Panc1 (cell line): ENCODE results near the gene TBXAS1. TPM values are rescaled to one million over a fixed set of nuclear protein-coding genes. Genes with fewer than 3 reads are reported as not detected.

Experiments used
- ATAC-seq: fragments of 200-7000 bp; cut with Tn5 transposase; 2 replicates; pipeline ENCODE4 v1.9.1; 2020; ENCODE audit warnings: mild to moderate bottlenecking, moderate library complexity
- BruUV-seq: library from RNA; stranded (reverse); fragments of 400-500 nt; replicated peaks from 2 replicates; lab custom pipeline; 2021; lab: Mats Ljungman, UMichigan
- CTCF ChIA-PET: fragments of 300-600 bp; sonication (Branson Sonifier 250); formaldehyde crosslinking; loops from one replicate; lab custom pipeline; 2022; ENCODE audit warnings: antibody characterized with exemption; lab: Charles Lee
- POLR2A ChIA-PET: fragments of 300-600 bp; sonication (Branson Sonifier 250); formaldehyde crosslinking; loops from one replicate; lab custom pipeline; 2022; ENCODE audit warnings: antibody characterized with exemption; lab: Charles Lee
- DNase-seq: peaks from one replicate; pipeline ENCODE4 v3.0.0-alpha.2; 2010; ENCODE audit warnings: low read depth, low spot score
- H3K27ac ChIP-seq: 2 replicates; pipeline ENCODE4 v1.5.1; 2011; ENCODE audit warnings: mild to moderate bottlenecking, low read length, inconsistent platforms
- H3K27me3 ChIP-seq: fragments of 200-500 bp; sonication (Bioruptor generic); 2 replicates; pipeline ENCODE4 v1.6.0; 2014; ENCODE audit warnings: low read length, inconsistent platforms; ENCODE audit not compliant: control insufficient read depth, insufficient read depth
- H3K36me3 ChIP-seq: fragments of 200-500 bp; sonication (Bioruptor generic); 2 replicates; pipeline ENCODE4 v1.5.1; 2014; ENCODE audit warnings: inconsistent platforms, mild to moderate bottlenecking, low read length, moderate library complexity; ENCODE audit not compliant: control insufficient read depth, insufficient read depth
- H3K4me1 ChIP-seq: 2 replicates; pipeline ENCODE4 v1.5.1; 2011; ENCODE audit warnings: inconsistent platforms, mild to moderate bottlenecking, low read length, moderate library complexity; ENCODE audit not compliant: control insufficient read depth, insufficient read depth
- H3K4me3 ChIP-seq, 2 experiments: 2 replicates each; pipeline ENCODE4 v1.5.1; 2011 to 2012; ENCODE audit warnings: low read depth in 2 of 2, low read length in 2 of 2, mild to moderate bottlenecking in 2 of 2, inconsistent platforms in 1 of 2, moderate library complexity in 1 of 2
- H3K9me3 ChIP-seq: fragments of 200-500 bp; sonication (Bioruptor generic); 2 replicates; pipeline ENCODE4 v1.5.1; 2014; ENCODE audit warnings: low read depth, mild to moderate bottlenecking, inconsistent platforms, low read length, moderate library complexity; ENCODE audit not compliant: control insufficient read depth, insufficient read depth
- POLR2AphosphoS5 ChIP-seq: IDR thresholded peaks from 2 replicates; pipeline ENCODE4 v1.6.1; 2012; ENCODE audit warnings: mild to moderate bottlenecking, low read depth, low read length, moderate library complexity
- SIN3A ChIP-seq: IDR thresholded peaks from 2 replicates; pipeline ENCODE4 v1.6.1; 2012; ENCODE audit warnings: low read depth, mild to moderate bottlenecking, low read length, moderate library complexity, borderline replicate concordance; ENCODE audit not compliant: insufficient read depth
- TCF7L2 ChIP-seq: IDR thresholded peaks from 2 replicates; pipeline ENCODE4 v1.6.1; 2011; ENCODE audit warnings: mild to moderate bottlenecking, low read depth, low read length, inconsistent platforms
- in situ Hi-C: cut with HindIII; loops from 2 replicates; pipeline ENCODE4 v1.10.0; 2016; ENCODE audit warnings: low sequenced_read_pairs, low pct_unique_long_range_greater_than_20kb
- intact Hi-C: fragments of 100-400 bp; cut with micrococcal nuclease; formaldehyde crosslinking; loops from one replicate; pipeline ENCODE4 v1.10.0; 2022; ENCODE audit not compliant: unreplicated experiment
- total RNA-seq: library from RNA; stranded (reverse); gene quantifications from one replicate; pipeline ENCODE4 v1.2.1, GENCODE V29; 2021; ENCODE audit not compliant: unreplicated experiment
- TF ChIP-seq, protein P1 (sequence below), 2 experiments: IDR thresholded peaks; 2 replicates each; pipeline ENCODE4 v1.6.1; 2011 to 2012; ENCODE audit warnings: low read depth in 2 of 2, control low read depth in 1 of 2, low read length in 1 of 2, mild to moderate bottlenecking in 1 of 2, moderate library complexity in 1 of 2; ENCODE audit not compliant: insufficient read depth in 1 of 2
- TF ChIP-seq, protein P2 (sequence below): fragments of 450-650 bp; IDR thresholded peaks from 2 replicates; pipeline ENCODE4 v1.5.1; 2017; ENCODE audit warnings: mild to moderate bottlenecking

The TBXAS1 gene
- total RNA-seq, 1 experiment from 2014 or later = 4.4 TPM

- DNase-seq (no peak), ATAC-seq (no peak)
- no peak overlapping the region for H3K4me3 ChIP-seq
- H3K27ac ChIP-seq = no peak overlapping the region
- intact Hi-C loops (no loop called here), in situ Hi-C loops (no loop called here)
- CTCF ChIA-PET = interaction anchor here (0.6 kb wide), 1 partner anchor 1119 kb away, joined by 3 read pairs; no protein-coding TSS in a partner anchor
- POLR2A ChIA-PET = no interaction called here
- no peaks in the 10 kb centered on the region for H3K4me1 ChIP-seq
- TF ChIP-seq POLR2AphosphoS5 (no peak), SIN3A (no peak), TCF7L2 (no peak)
- TF ChIP-seq, protein P1, sequence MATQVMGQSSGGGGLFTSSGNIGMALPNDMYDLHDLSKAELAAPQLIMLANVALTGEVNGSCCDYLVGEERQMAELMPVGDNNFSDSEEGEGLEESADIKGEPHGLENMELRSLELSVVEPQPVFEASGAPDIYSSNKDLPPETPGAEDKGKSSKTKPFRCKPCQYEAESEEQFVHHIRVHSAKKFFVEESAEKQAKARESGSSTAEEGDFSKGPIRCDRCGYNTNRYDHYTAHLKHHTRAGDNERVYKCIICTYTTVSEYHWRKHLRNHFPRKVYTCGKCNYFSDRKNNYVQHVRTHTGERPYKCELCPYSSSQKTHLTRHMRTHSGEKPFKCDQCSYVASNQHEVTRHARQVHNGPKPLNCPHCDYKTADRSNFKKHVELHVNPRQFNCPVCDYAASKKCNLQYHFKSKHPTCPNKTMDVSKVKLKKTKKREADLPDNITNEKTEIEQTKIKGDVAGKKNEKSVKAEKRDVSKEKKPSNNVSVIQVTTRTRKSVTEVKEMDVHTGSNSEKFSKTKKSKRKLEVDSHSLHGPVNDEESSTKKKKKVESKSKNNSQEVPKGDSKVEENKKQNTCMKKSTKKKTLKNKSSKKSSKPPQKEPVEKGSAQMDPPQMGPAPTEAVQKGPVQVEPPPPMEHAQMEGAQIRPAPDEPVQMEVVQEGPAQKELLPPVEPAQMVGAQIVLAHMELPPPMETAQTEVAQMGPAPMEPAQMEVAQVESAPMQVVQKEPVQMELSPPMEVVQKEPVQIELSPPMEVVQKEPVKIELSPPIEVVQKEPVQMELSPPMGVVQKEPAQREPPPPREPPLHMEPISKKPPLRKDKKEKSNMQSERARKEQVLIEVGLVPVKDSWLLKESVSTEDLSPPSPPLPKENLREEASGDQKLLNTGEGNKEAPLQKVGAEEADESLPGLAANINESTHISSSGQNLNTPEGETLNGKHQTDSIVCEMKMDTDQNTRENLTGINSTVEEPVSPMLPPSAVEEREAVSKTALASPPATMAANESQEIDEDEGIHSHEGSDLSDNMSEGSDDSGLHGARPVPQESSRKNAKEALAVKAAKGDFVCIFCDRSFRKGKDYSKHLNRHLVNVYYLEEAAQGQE (IDR thresholded peaks at IDR 0.05; ENCODE audit: insufficient read depth in 1 of 2, low read depth in 2 of 2, low read length in 1 of 2) = no peak
- TF ChIP-seq, protein P2, sequence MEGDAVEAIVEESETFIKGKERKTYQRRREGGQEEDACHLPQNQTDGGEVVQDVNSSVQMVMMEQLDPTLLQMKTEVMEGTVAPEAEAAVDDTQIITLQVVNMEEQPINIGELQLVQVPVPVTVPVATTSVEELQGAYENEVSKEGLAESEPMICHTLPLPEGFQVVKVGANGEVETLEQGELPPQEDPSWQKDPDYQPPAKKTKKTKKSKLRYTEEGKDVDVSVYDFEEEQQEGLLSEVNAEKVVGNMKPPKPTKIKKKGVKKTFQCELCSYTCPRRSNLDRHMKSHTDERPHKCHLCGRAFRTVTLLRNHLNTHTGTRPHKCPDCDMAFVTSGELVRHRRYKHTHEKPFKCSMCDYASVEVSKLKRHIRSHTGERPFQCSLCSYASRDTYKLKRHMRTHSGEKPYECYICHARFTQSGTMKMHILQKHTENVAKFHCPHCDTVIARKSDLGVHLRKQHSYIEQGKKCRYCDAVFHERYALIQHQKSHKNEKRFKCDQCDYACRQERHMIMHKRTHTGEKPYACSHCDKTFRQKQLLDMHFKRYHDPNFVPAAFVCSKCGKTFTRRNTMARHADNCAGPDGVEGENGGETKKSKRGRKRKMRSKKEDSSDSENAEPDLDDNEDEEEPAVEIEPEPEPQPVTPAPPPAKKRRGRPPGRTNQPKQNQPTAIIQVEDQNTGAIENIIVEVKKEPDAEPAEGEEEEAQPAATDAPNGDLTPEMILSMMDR = no peak
- no peaks in the 10 kb centered on the region for H3K27me3 ChIP-seq
- no TSS peak for BruUV-seq
- H3K9me3 ChIP-seq = no peaks in the 10 kb centered on the region
- H3K36me3 ChIP-seq = no peaks in the 10 kb centered on the region
These were observed 24.6 kb downstream of the TBXAS1 start for GRCh38 chr7:139853506-139854123.

- DNase-seq = no peak
These were observed 25.1 kb downstream of the TBXAS1 start for GRCh38 chr7:139854124-139854511.

More at GRCh38 chr7:139854124-139854511, 25.1 kb downstream of the TBXAS1 start:
- intact Hi-C loops (no loop called here), in situ Hi-C loops (no loop called here)
- ATAC-seq = no peak
- Histone ChIP-seq H3K4me1 (no peaks in the 10 kb centered on the region), H3K36me3 (no peaks in the 10 kb centered on the region), H3K4me3 (no peak overlapping the region), H3K27ac (no peak overlapping the region), H3K9me3 (no peaks in the 10 kb centered on the region), H3K27me3 (no peaks in the 10 kb centered on the region)
- ChIA-PET POLR2A (no interaction called here), CTCF (interaction anchor here (0.6 kb wide), 1 partner anchor 1119 kb away, joined by 3 read pairs; no protein-coding TSS in a partner anchor)
- TF ChIP-seq, protein P2 = no peak
- TF ChIP-seq SIN3A (no peak), POLR2AphosphoS5 (no peak), TCF7L2 (no peak)
- TF ChIP-seq, protein P1 (IDR thresholded peaks at IDR 0.05; ENCODE audit: insufficient read depth in 1 of 2, low read depth in 2 of 2, low read length in 1 of 2) = no peak
- BruUV-seq = no TSS peak
